Measurements from ENCODE around the gene STRIP2. TPM values are rescaled to one million over a fixed set of nuclear protein-coding genes. Genes with fewer than 3 reads are reported as not detected.
"Not testable (repeated sequence)": the region's sequence is repeated elsewhere in the genome, so short reads cannot be mapped to it uniquely, and the experiment has no call there.

STRIP2 gene
- total RNA-seq, 1 donor from 2014 or later = 16.8 TPM

DNA sequence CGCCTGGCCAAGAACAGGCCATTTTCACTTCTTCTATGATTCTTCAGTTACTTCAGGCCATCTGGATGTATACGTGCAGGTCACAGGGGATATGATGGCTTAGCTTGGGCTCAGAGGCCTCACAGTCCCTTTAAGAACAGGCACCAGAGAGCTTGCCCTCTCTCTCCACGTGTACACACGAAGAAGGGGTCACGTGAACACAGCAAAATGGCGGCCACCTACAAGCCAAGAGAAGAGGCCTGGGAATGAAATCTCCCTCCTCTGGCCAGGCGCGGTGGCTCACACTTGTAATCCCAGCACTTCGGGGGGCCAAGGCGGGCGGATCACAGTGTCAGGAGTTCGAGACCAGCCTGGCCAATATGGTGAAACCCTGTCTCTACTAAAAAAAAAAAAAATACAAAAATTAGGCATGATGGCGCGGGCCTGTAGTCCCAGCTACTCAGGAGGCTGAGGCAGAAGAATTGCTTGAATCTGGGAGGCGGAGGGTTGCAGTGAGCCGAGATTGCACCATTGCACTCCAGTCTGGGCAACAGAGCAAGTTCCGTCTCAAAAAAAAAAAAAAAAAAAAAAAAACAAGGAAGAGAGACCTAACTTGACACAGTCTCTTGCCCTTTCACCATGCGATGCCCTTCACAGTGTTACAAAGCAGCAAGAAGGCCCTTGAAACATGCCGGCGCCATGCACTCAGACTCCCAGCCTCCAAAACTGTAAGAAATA is 100.5 kb downstream of the STRIP2 start:
- DNase-seq = not testable (repeated sequence)

DNA sequence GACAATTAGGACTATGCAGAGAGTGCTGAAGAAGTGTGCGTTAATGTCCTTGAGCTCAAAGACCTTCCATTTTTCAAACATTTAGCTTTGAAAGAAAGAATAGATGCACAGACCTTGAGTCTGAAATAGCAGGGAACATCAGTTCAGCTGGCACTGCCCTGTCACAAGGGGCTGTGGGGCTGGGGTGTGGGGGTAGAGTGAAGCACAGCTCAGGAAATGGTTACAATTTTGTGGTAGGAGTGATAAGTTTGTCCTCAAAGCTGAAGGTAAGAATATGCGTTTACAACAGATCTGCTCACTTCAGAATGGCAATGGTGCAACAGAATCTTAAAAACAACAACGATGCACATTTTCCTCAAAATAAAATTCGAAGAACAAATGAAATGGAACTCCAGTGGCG is 101.7 kb downstream of the STRIP2 start:
- DNase-seq = no peak

DNA sequence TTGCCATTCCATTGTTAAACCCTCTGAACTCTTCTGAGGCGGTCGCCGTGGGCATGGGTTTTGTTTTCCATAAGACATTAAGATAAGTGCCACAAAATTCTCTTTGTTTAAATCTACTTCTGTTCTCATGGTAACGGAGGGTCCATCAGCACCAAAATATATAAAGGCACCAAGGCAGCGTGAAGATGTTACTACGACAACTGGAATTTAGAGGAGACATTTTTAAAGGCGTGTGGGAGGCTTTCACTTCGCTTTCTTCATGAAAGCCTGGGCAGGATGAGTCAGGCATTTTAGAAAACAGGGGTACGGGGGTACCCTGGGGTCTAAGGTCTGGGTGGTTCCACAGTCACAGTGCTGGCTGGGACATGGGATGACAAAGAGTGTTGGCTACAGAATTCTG is 102.1 kb downstream of the STRIP2 start:
- DNase-seq = no peak

Small RNA genes within 50 kb of the gene (small RNA-seq; reads per million reads assigned to genes)
- gene AC009244.1 (ENCODE audit: low replicate concordance) = not detected
- gene RNU1-72P (ENCODE audit: low replicate concordance) = not detected
- gene SNRPGP3 (ENCODE audit: low replicate concordance) = not detected

Other genes starting within 250 kb of the STRIP2 start
- 37.1 TPM for gene SMO, start 245.8 kb upstream of the STRIP2 start, total RNA-seq
- 29.5 TPM for gene AHCYL2, start 209.4 kb upstream of the STRIP2 start, total RNA-seq
- not detected for gene SMKR1, start 68.1 kb downstream of the STRIP2 start, total RNA-seq
- gene NRF1, start 177.3 kb downstream of the STRIP2 start, total RNA-seq = 19.6 TPM

Measured in tongue (tissue), 3 donors.